Sigmoid colon (tissue), 3 donors: Measurements from ENCODE around the gene USP16.

Source experiments
- POLR2A ChIP-seq, 2 donors: fragments of 450-650 bp; IDR thresholded peaks; one replicate each; pipeline ENCODE4 v1.6.1; 2016; ENCODE audit warnings: antibody characterized with exemption in 2 of 2, mild to moderate bottlenecking in 2 of 2, moderate library complexity in 2 of 2
- TF ChIP-seq, protein P1 (sequence below), 4 experiments: fragments of 450-650 bp in 3 of 4; fragments of 200-600 bp in 1 of 4; IDR thresholded peaks; one replicate each; pipeline ENCODE4 v1.5.1; 2016 to 2019; ENCODE audit warnings: antibody characterized with exemption in 4 of 4, mild to moderate bottlenecking in 3 of 4, moderate library complexity in 2 of 4

DNA sequence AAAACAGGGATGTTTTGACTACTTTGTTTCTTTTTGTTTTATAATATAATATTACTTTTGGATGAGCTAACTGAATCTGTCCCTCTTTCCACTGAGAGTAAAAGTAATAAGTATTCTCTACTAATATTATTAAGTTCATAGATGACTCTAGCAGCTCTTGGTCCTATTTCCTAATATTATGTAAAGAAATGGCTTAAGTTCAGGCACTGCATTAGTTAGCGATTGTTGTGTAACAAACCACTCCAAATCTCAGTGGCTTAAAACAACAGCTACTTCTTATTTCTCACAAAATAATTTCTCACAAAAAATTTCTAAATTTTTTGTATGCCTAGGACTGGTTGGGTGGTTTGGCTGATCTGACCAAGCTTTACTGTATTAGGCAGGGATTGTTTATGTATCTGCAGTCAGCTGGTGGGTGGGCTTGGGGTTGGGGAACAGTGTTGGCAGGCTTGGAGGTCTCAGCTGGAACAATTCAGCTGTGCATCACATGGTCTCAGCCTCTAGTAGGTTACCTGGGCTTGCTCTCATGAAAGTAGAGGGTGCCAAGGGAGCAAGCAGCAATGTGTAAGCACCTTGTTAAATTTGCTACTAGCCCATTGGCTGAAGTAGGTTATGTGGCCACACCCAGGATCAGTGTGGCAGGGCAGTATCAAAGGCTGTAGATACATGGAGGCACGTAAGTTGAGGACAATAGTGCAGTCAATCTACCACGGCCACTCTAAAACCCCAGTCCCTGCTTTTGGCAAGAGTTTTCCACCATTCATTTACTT, 57.8 kb downstream of the USP16 start:
- no peak for TF ChIP-seq POLR2A (IDR thresholded peaks at IDR 0.05)
- TF ChIP-seq, protein P1, sequence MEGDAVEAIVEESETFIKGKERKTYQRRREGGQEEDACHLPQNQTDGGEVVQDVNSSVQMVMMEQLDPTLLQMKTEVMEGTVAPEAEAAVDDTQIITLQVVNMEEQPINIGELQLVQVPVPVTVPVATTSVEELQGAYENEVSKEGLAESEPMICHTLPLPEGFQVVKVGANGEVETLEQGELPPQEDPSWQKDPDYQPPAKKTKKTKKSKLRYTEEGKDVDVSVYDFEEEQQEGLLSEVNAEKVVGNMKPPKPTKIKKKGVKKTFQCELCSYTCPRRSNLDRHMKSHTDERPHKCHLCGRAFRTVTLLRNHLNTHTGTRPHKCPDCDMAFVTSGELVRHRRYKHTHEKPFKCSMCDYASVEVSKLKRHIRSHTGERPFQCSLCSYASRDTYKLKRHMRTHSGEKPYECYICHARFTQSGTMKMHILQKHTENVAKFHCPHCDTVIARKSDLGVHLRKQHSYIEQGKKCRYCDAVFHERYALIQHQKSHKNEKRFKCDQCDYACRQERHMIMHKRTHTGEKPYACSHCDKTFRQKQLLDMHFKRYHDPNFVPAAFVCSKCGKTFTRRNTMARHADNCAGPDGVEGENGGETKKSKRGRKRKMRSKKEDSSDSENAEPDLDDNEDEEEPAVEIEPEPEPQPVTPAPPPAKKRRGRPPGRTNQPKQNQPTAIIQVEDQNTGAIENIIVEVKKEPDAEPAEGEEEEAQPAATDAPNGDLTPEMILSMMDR (IDR thresholded peaks at IDR 0.05) = no peak
